ENCODE data around the gene SPRED3. TPM values are rescaled to one million over a fixed set of nuclear protein-coding genes. Genes with fewer than 3 reads are reported as not detected.

Gene SPRED3
- total and polyA plus RNA-seq, 9 of the 15 experiments (the other 6 are each of a cell fraction or from before 2014, with no cell fraction given): 0.05 to 1.3 (median 0.36) TPM

GRCh38 chr19:38402967-38403674 is 14.6 kb downstream of the SPRED3 start, which contains the start of gene FAM98C (continued):
- TF ChIP-seq MLX (CRISPR knock-in tag; conservative IDR thresholded peaks at IDR 0.05) (0 out of 4 replicates have a peak, but pooled peaks of 1 of the 2 experiments have one; percentile 77), TEAD2 (tag; IDR thresholded peaks at IDR 0.05) (no peak), SIN3A (IDR thresholded peaks at IDR 0.05; ENCODE audit: borderline replicate concordance in 2 of 2, control insufficient read depth in 1 of 2, low read depth in 2 of 2, low read length in 2 of 2) (peak; percentile 31 to 69; a peak in 2 of 4 replicates), ZNF277 (CRISPR knock-in tag; IDR thresholded peaks at IDR 0.05; ENCODE audit: borderline replicate concordance) (no peak), RERE (CRISPR knock-in tag; IDR thresholded peaks at IDR 0.05; ENCODE audit: borderline replicate concordance) (no peak), FIP1L1 (IDR thresholded peaks at IDR 0.05; ENCODE audit: low read depth, low read length, poor library complexity, severe bottlenecking) (peak; percentile 96), ZNF253 (CRISPR knock-in tag; conservative IDR thresholded peaks at IDR 0.05) (no peak), TSC22D4 (tag; IDR thresholded peaks at IDR 0.05) (no peak), ZNF511 (CRISPR knock-in tag; IDR thresholded peaks at IDR 0.05) (peak; percentile 28; the same call in 1 of the 2 replicates), OTX1 (CRISPR knock-in tag; IDR thresholded peaks at IDR 0.05) (no peak), TRIM24 (IDR thresholded peaks at IDR 0.05) (no peak), L3MBTL2 (IDR thresholded peaks at IDR 0.05) (peak; percentile 87), NR3C1 (CRISPR knock-in tag; IDR thresholded peaks at IDR 0.05) (no peak), HNRNPLL (IDR thresholded peaks at IDR 0.05; ENCODE audit: low read depth, low read length, poor library complexity, severe bottlenecking) (peak; percentile 62), MTA2 (IDR thresholded peaks at IDR 0.05; ENCODE audit: low read depth) (no peak), ADNP (tag; IDR thresholded peaks at IDR 0.05) (no peak), MIER1 (IDR thresholded peaks at IDR 0.05; ENCODE audit: low read depth) (no peak), E2F1 (CRISPR knock-in tag; IDR thresholded peaks at IDR 0.05) (peak; percentile 92)
